ENCODE measurements around the gene ZDHHC15. TPM values are rescaled to one million over a fixed set of nuclear protein-coding genes. Genes with fewer than 3 reads are reported as not detected.
"Not testable (repeated sequence)": the region's sequence is repeated elsewhere in the genome, so short reads cannot be mapped to it uniquely, and the experiment has no call there.

ZDHHC15 gene
- total and polyA plus RNA-seq, 2 of the 4 experiments (the other 2 are of a cell fraction), result not detected

GRCh38 chrX:75361788-75362187, 161.0 kb downstream of the ZDHHC15 start:
- POLR2A ChIA-PET (ENCODE audit: unreplicated experiment), result no interaction called here
- dilution Hi-C loops (cut with HindIII; ENCODE audit: low sequenced_read_pairs, unreplicated experiment) (no loop called here), in situ Hi-C loops (cut with MboI; ENCODE audit: low sequenced_read_pairs) (no loop called here), intact Hi-C loops (cut with micrococcal nuclease) (loop anchor here (10.0 kb wide), 1 partner anchor 63 kb away; no protein-coding TSS in a partner anchor)
- no peak overlapping the region for H2AK9ac ChIP-seq (replicated peaks; ENCODE audit: low read depth, low read length, poor library complexity)
- no peak overlapping the region for H4K91ac ChIP-seq (ENCODE audit: insufficient read depth, low read depth, low read length)
- no peaks in the 10 kb centered on the region for H3K27me3 ChIP-seq (ENCODE audit: control insufficient read depth, insufficient read depth, low read length)
- no peak overlapping the region for H2AFZ ChIP-seq (replicated peaks; ENCODE audit: low read length, poor library complexity)
- H3K4me3 ChIP-seq (ENCODE audit: insufficient read depth, low read depth, low read length), result no peak overlapping the region
- H3K4ac ChIP-seq (ENCODE audit: low read depth, low read length), result no peak overlapping the region
- no peak overlapping the region for H2AK5ac ChIP-seq (ENCODE audit: low read depth, low read length)
- CTCF ChIA-PET, result no interaction called here
- no peak overlapping the region for H2BK120ac ChIP-seq (ENCODE audit: low read depth, low read length)
- no peak overlapping the region for H3K9ac ChIP-seq (ENCODE audit: low read depth, low read length)
- no peaks in the 10 kb centered on the region for H3K4me1 ChIP-seq (ENCODE audit: control insufficient read depth, insufficient read depth, low read length)
- no peak overlapping the region for H4K5ac ChIP-seq (ENCODE audit: low read depth, low read length)
- no peaks in the 10 kb centered on the region for H3K36me3 ChIP-seq (ENCODE audit: control insufficient read depth, insufficient read depth, low read length)
- DNase-seq (no peak), ATAC-seq (ENCODE audit: low read depth) (no peak)
- no peak overlapping the region for H3K27ac ChIP-seq (ENCODE audit: insufficient read depth, low read length)
- no peak overlapping the region for H3K4me2 ChIP-seq (ENCODE audit: low read depth, low read length)
- H3K18ac ChIP-seq (ENCODE audit: low read depth, low read length), result no peak overlapping the region
- H3K79me1 ChIP-seq (ENCODE audit: low read depth in 1 of 2, low read length in 2 of 2), result no peaks in the 10 kb centered on the region
- TF ChIP-seq ELK1 (IDR thresholded peaks at IDR 0.05; ENCODE audit: borderline replicate concordance, low read depth, low read length), result no peak
- no peak for TF ChIP-seq SMC3 (IDR thresholded peaks at IDR 0.05; ENCODE audit: low read depth, low read length)
- no peak for TF ChIP-seq RCOR1 (IDR thresholded peaks at IDR 0.05; ENCODE audit: insufficient replicate concordance, low read length)
- no peak for TF ChIP-seq MXI1 (IDR thresholded peaks at IDR 0.05; ENCODE audit: borderline replicate concordance, low read depth, low read length)
- BruUV-seq (replicated peaks), result no TSS peak
- no peak overlapping the region for H3K14ac ChIP-seq (replicated peaks; ENCODE audit: low read depth, low read length)
- H3K23ac ChIP-seq (ENCODE audit: low read depth, low read length), result no peak overlapping the region
- no peak overlapping the region for H4K8ac ChIP-seq (ENCODE audit: low read depth in 2 of 2, low read length in 2 of 2)
- H2BK5ac ChIP-seq (ENCODE audit: low read depth, low read length, poor library complexity, severe bottlenecking), result no peak overlapping the region
- H3K9me3 ChIP-seq (ENCODE audit: control insufficient read depth, insufficient read depth, low read length), result no peaks in the 10 kb centered on the region
- H4K20me1 ChIP-seq (ENCODE audit: insufficient read depth, low read length), result no peaks in the 10 kb centered on the region
- H2BK15ac ChIP-seq (ENCODE audit: low read depth, low read length), result no peak overlapping the region
- H3K56ac ChIP-seq (ENCODE audit: extremely low read depth, insufficient read depth, low read length), result no peak overlapping the region
- no peaks in the 10 kb centered on the region for H3K9me1 ChIP-seq (ENCODE audit: insufficient read depth, low read length)
- H2BK20ac ChIP-seq (ENCODE audit: low read depth, low read length), result no peak overlapping the region

- in situ Hi-C loops (cut with MboI; ENCODE audit: low sequenced_read_pairs); H3K4me3 ChIP-seq (ENCODE audit: insufficient read depth, low read depth, low read length); H3K4me1 ChIP-seq (ENCODE audit: control insufficient read depth, insufficient read depth, low read length); H2AFZ ChIP-seq (replicated peaks; ENCODE audit: low read length, poor library complexity); H4K8ac ChIP-seq (ENCODE audit: low read depth in 2 of 2, low read length in 2 of 2); H2BK120ac ChIP-seq (ENCODE audit: low read depth, low read length); H2AK9ac ChIP-seq (replicated peaks; ENCODE audit: low read depth, low read length, poor library complexity); H3K56ac ChIP-seq (ENCODE audit: extremely low read depth, insufficient read depth, low read length); H3K23ac ChIP-seq (ENCODE audit: low read depth, low read length); H3K27ac ChIP-seq (ENCODE audit: insufficient read depth, low read length); H2BK5ac ChIP-seq (ENCODE audit: low read depth, low read length, poor library complexity, severe bottlenecking); H2BK20ac ChIP-seq (ENCODE audit: low read depth, low read length); H4K91ac ChIP-seq (ENCODE audit: insufficient read depth, low read depth, low read length); POLR2A ChIA-PET (ENCODE audit: unreplicated experiment); H3K36me3 ChIP-seq (ENCODE audit: control insufficient read depth, insufficient read depth, low read length); H3K27me3 ChIP-seq (ENCODE audit: control insufficient read depth, insufficient read depth, low read length); DNase-seq; H4K20me1 ChIP-seq (ENCODE audit: insufficient read depth, low read length); ATAC-seq (ENCODE audit: low read depth); H3K14ac ChIP-seq (replicated peaks; ENCODE audit: low read depth, low read length); dilution Hi-C loops (cut with HindIII; ENCODE audit: low sequenced_read_pairs, unreplicated experiment); H3K79me1 ChIP-seq (ENCODE audit: low read depth in 1 of 2, low read length in 2 of 2); intact Hi-C loops (cut with micrococcal nuclease); H4K5ac ChIP-seq (ENCODE audit: low read depth, low read length); H2BK15ac ChIP-seq (ENCODE audit: low read depth, low read length); CTCF ChIA-PET; H3K18ac ChIP-seq (ENCODE audit: low read depth, low read length); H2AK5ac ChIP-seq (ENCODE audit: low read depth, low read length); H3K4me2 ChIP-seq (ENCODE audit: low read depth, low read length); H3K9me1 ChIP-seq (ENCODE audit: insufficient read depth, low read length); H3K9ac ChIP-seq (ENCODE audit: low read depth, low read length); H3K9me3 ChIP-seq (ENCODE audit: control insufficient read depth, insufficient read depth, low read length); BruUV-seq (replicated peaks); H3K4ac ChIP-seq (ENCODE audit: low read depth, low read length): not testable (repeated sequence)
Measured at GRCh38 chrX:75348601-75349000, 174.2 kb downstream of the ZDHHC15 start.
